Measurements from ENCODE around the gene SETD9.

The SETD9 gene

GRCh38 chr5:56941981-56942380 is 32.6 kb downstream of the SETD9 start:
- no peak for DNase-seq

- no peak for DNase-seq
These were observed 37.7 kb downstream of the SETD9 start for GRCh38 chr5:56947052-56947451.

- DNase-seq: no peak
These were observed 41.3 kb downstream of the SETD9 start for GRCh38 chr5:56950626-56951125.

- DNase-seq: no peak
These were observed 41.9 kb downstream of the SETD9 start for GRCh38 chr5:56951126-56951945.

- peak; percentile 44 for DNase-seq
These were observed 42.7 kb downstream of the SETD9 start, which contains the start of gene MIER3 for GRCh38 chr5:56951946-56952691. Gene MIER3 (minus strand): TSS chr5:56952123. CDS start chr5:56952102, 21 bp downstream.

- no peak for DNase-seq
These were observed 44.9 kb downstream of the SETD9 start for GRCh38 chr5:56954262-56954661.

- DNase-seq: no peak
These were observed 49.2 kb downstream of the SETD9 start for GRCh38 chr5:56958595-56958994.

GRCh38 chr5:56959326-56959725 is 49.9 kb downstream of the SETD9 start:
- DNase-seq: no peak

GRCh38 chr5:56961746-56962145 is 52.4 kb downstream of the SETD9 start:
- DNase-seq: no peak

GRCh38 chr5:56962286-56962685 is 52.9 kb downstream of the SETD9 start:
- no peak for DNase-seq

- DNase-seq: no peak
These were observed 53.9 kb downstream of the SETD9 start for GRCh38 chr5:56963246-56963645.

GRCh38 chr5:56964173-56964572 is 54.8 kb downstream of the SETD9 start:
- DNase-seq: no peak
